ENCODE data around the gene FBXO44. TPM values are rescaled to one million over a fixed set of nuclear protein-coding genes. Genes with fewer than 3 reads are reported as not detected.

FBXO44 gene
- total and polyA plus RNA-seq, 12 donors, result 6.3 to 121 (median 38.1) TPM

- no peaks in the 10 kb centered on the region for H3K9me3 ChIP-seq (replicated peaks in 1 of 3)
- TF ChIP-seq POLR2A (IDR thresholded peaks at IDR 0.05) (no peak), CTCF (IDR thresholded peaks at IDR 0.05) (no peak)
- H3K27ac ChIP-seq, result peak overlapping the region in 1 of 5 donors; percentile 31
- H3K36me3 ChIP-seq (replicated peaks in 1 of 2), result no peaks in the 10 kb centered on the region
- H3K4me3 ChIP-seq, result peak overlapping the region in 1 of 4 donors; percentile 12
- DNase-seq, result no peak
- WGBS, 4 donors, result 16 to 45% (median 27%) methylated on average over 5 to 9 of the region's 9 CpGs
- no peaks in the 10 kb centered on the region for H3K27me3 ChIP-seq
- intact Hi-C loops (cut with DNase I), result loop anchor here in 1 of 2 donors (10.0 kb wide), 1 partner anchor 604 kb away; the partner anchor contains the start of gene MASP2
- peaks cover 17 to 32% of the 10 kb centered on the region in 2 donors for H3K4me1 ChIP-seq (replicated peaks in 1 of 2)
Measured at GRCh38 chr1:11649237-11649623, 5.4 kb upstream of the FBXO44 start.

GRCh38 chr1:11649624-11650330, 4.9 kb upstream of the FBXO44 start:
- TF ChIP-seq CTCF (IDR thresholded peaks at IDR 0.05) (no peak), POLR2A (IDR thresholded peaks at IDR 0.05) (no peak)
- 38 to 76% (median 44%) methylated on average over 7 to 21 of the region's 21 CpGs for WGBS, 4 donors
- no peak overlapping the region for H3K27ac ChIP-seq
- peaks cover 19 to 32% of the 10 kb centered on the region in 2 donors for H3K4me1 ChIP-seq (replicated peaks in 1 of 2)
- H3K27me3 ChIP-seq, result no peaks in the 10 kb centered on the region
- H3K36me3 ChIP-seq (replicated peaks in 1 of 2), result no peaks in the 10 kb centered on the region
- DNase-seq, result peak in 5 of 7 donors; percentile 28 to 63 (median 52)
- H3K9me3 ChIP-seq (replicated peaks in 1 of 3), result no peaks in the 10 kb centered on the region
- intact Hi-C loops (cut with DNase I), result loop anchor here in 1 of 2 donors (5.0 to 10.0 kb wide), 2 partner anchors 73 to 605 kb away; partner anchors contain the start of gene MASP2
- no peak overlapping the region for H3K4me3 ChIP-seq

GRCh38 chr1:11650331-11650991, 4.2 kb upstream of the FBXO44 start:
- no peak overlapping the region for H3K4me3 ChIP-seq
- peak; percentile 64 to 86 (median 74) for DNase-seq
- H3K27me3 ChIP-seq, result no peaks in the 10 kb centered on the region
- H3K9me3 ChIP-seq (replicated peaks in 1 of 3), result no peaks in the 10 kb centered on the region
- H3K27ac ChIP-seq, result no peak overlapping the region
- intact Hi-C loops (cut with DNase I), result loop anchor here in 1 of 2 donors (5.0 kb wide), 1 partner anchor 72 kb away; no protein-coding TSS in a partner anchor
- peaks cover 25 to 37% of the 10 kb centered on the region in 2 donors for H3K4me1 ChIP-seq (replicated peaks in 1 of 2)
- 20 to 54% (median 36%) methylated on average over 2 to 47 of the region's 47 CpGs for WGBS, 4 donors
- no peak for TF ChIP-seq POLR2A (IDR thresholded peaks at IDR 0.05)
- TF ChIP-seq CTCF (IDR thresholded peaks at IDR 0.05), result peak; percentile 43 to 80 (median 61)
- no peaks in the 10 kb centered on the region for H3K36me3 ChIP-seq (replicated peaks in 1 of 2)

- intact Hi-C loops (cut with DNase I), result loop anchor here in 1 of 2 donors (5.0 kb wide), 1 partner anchor 71 kb away; no protein-coding TSS in a partner anchor
- H3K4me1 ChIP-seq (replicated peaks in 1 of 2), result peaks cover 29 to 41% of the 10 kb centered on the region in 2 donors
- WGBS, 4 donors, result 75 to 92% (median 86%) methylated on average over 4 of the region's 4 CpGs
- no peak overlapping the region for H3K4me3 ChIP-seq
- DNase-seq, result no peak
- no peak overlapping the region for H3K27ac ChIP-seq
- H3K36me3 ChIP-seq (replicated peaks in 1 of 2), result no peaks in the 10 kb centered on the region
- TF ChIP-seq POLR2A (IDR thresholded peaks at IDR 0.05) (no peak), CTCF (IDR thresholded peaks at IDR 0.05) (no peak)
- no peaks in the 10 kb centered on the region for H3K9me3 ChIP-seq (replicated peaks in 1 of 3)
- no peaks in the 10 kb centered on the region for H3K27me3 ChIP-seq
Measured at GRCh38 chr1:11651017-11651416, 3.7 kb upstream of the FBXO44 start.

All from adrenal gland (tissue), 12 donors.